ENCODE measurements around the gene SIGLEC14.

GRCh38 chr19:51602189-51602854, 44.3 kb downstream of the SIGLEC14 start:
- no peak for TF ChIP-seq CTCF (conservative IDR thresholded peaks at IDR 0.05 in 1 of 2, IDR thresholded peaks at IDR 0.05 in 1 of 2; ENCODE audit: low read depth in 1 of 2, low read length in 2 of 2)
- TF ChIP-seq EZH2 (IDR thresholded peaks at IDR 0.05; ENCODE audit: low read length, missing control alignments), result no peak
